GM13976 (cell line): ENCODE data around the gene KRTAP1-5.

Source experiments
- DNase-seq: peaks from one replicate; pipeline ENCODE4 v3.0.0; 2012; ENCODE audit warnings: low spot score
- CTCF ChIP-seq: IDR thresholded peaks from 2 replicates; pipeline ENCODE4 v1.5.1; 2012; ENCODE audit warnings: borderline replicate concordance, mild to moderate bottlenecking; ENCODE audit not compliant: insufficient read depth; ENCODE audit errors: extremely low read depth, missing control alignments, control extremely low read depth
- in situ Hi-C: fragments of 300-500 bp; cut with MboI; formaldehyde crosslinking; loops from one replicate; pipeline ENCODE4 v1.12.0; 2022; ENCODE audit warnings: low sequenced_read_pairs, mixed read lengths, inconsistent platforms; ENCODE audit not compliant: unreplicated experiment

KRTAP1-5 gene

GRCh38 chr17:41010441-41010840 lies 16.6 kb downstream of the KRTAP1-5 start:
- TF ChIP-seq CTCF = no peak
- DNase-seq = no peak
- in situ Hi-C loops = no loop called here

- DNase-seq = no peak
Measured at GRCh38 chr17:41009936-41010335, 17.1 kb downstream of the KRTAP1-5 start.

GRCh38 chr17:41009301-41009760 lies 17.7 kb downstream of the KRTAP1-5 start:
- no peak for TF ChIP-seq CTCF
- DNase-seq = no peak
- in situ Hi-C loops = no loop called here

More at GRCh38 chr17:41009936-41010335, 17.1 kb downstream of the KRTAP1-5 start:
- in situ Hi-C loops = no loop called here
- TF ChIP-seq CTCF = no peak

GRCh38 chr17:41008811-41009210 lies 18.2 kb downstream of the KRTAP1-5 start, which contains the start of gene KRTAP3-1:
KRTAP3-1 (minus strand) TSS chr17:41009128; CDS start chr17:41009074, 54 bp downstream.
- in situ Hi-C loops = no loop called here
- DNase-seq = no peak
- no peak for TF ChIP-seq CTCF

GRCh38 chr17:41004397-41004796 lies 22.6 kb downstream of the KRTAP1-5 start:
- TF ChIP-seq CTCF = no peak
- no peak for DNase-seq
- in situ Hi-C loops = no loop called here

GRCh38 chr17:41003926-41004325 lies 23.1 kb downstream of the KRTAP1-5 start:
- in situ Hi-C loops = no loop called here
- DNase-seq = no peak
- TF ChIP-seq CTCF = no peak
